NB4 (cell line): Measurements from ENCODE around the gene IGSF21.

Source experiments
- CTCF ChIP-seq: IDR thresholded peaks from one replicate; pipeline ENCODE4 v1.5.1; 2012; ENCODE audit warnings: low read depth, low read length
- POLR2A ChIP-seq: IDR thresholded peaks from 2 replicates; pipeline ENCODE4 v1.6.1; 2011; ENCODE audit warnings: mild to moderate bottlenecking; ENCODE audit not compliant: insufficient read length; ENCODE audit errors: extremely low read depth

GRCh38 chr1:18384059-18384458 lies 276.5 kb downstream of the IGSF21 start:
- TF ChIP-seq CTCF (no peak), POLR2A (no peak)
